ENCODE results near the gene CTNNA1.

DNA sequence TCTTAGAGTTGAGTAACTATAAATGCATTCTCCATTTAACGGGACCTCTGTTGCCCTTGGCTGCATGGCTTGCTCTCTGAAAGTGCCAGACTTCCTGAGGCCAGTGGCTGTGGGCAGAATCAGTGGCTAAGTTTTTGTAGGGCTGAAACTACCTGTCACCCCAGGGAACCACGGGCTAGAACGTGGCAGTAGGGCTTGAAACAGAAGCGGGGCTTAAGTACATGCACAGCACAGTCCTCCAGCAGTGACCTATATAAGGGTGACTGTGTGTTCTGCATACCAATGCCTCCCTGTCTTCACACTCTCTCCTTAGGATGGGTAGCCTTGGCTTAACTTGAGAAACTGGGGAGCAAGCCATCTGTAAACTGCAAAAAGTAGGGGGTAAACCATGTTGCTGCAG, 165.5 kb downstream of the CTNNA1 start:
- TF ChIP-seq CTCF (IDR thresholded peaks at IDR 0.05) = no peak
- TF ChIP-seq POLR2AphosphoS5 (IDR thresholded peaks at IDR 0.05; ENCODE audit: insufficient read depth in 1 of 2, low read depth in 1 of 2) = no peak
